HUDEP-2 (cell line): ENCODE measurements around the gene KRTAP15-1.

Experiments
- DNase-seq, 76 experiments: peaks; one replicate each; lab custom pipeline; 2025; ENCODE audit not compliant: unreplicated experiment in 76 of 76; lab: John Stamatoyannopoulos, UW

KRTAP15-1 gene, protein sequence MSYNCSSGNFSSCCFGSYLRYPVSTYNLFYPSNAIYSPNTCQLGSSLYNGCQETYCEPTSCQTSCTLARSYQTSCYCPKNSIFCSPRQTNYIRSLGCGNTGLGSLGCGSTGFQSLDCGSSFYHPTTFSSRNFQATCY

GRCh38 chr21:30439975-30440374, at the start of gene KRTAP15-1:
Gene KRTAP15-1, plus strand, starts transcription at chr21:30440275. Its CDS starts 53 bp downstream, at chr21:30440328.
- no peak for DNase-seq

DNA sequence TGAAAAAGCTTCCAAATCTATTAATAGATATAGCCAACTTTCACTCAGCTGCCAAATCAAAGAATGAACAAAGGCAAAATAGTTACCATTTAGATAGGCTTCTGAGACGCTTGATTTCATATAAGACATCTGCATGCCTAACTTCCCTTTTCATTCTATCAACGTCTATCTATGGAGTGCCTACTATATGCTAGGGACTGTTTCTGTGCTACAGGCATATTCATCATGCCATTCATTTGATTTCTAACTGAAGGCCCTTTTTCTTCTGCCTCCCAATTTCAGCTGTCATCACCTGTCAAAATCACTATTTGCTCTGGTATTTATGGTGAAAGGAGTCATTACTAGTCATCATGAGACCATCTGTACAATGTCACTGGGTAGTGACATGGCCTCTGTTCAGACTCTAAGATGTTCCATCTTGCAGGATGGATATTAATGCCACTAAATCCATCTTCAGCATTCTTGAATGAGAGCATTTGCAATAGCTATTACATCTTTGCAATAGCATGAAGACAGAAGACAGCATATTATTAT, 48.5 kb upstream of the KRTAP15-1 start:
- DNase-seq, result no peak

DNA sequence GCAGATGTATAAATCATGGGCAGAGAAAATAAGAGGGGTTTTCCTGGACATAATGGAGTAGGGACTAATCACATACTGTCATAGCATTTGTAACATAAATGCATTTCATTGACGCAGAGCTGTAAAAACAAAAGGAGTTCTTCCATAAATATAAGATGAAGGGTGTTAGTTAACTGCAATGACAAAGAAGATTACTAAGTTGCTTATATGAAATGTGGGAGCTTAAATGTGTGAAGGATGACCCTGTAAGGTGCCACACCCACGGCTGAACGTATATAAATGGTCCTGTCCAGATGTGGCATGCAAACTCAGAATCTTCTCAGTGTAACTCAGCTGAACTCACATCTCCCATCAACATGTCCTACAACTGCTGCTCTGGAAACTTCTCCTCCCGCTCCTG, 44.3 kb upstream of the KRTAP15-1 start, which contains the start of gene KRTAP13-1:
KRTAP13-1 (plus strand) TSS at position 301 of the 400 bp plus-strand sequence; CDS start at position 357, 56 bp downstream.
- DNase-seq, result no peak

- DNase-seq, result peak in 11 of 76 experiments; percentile 1 to 45 (median 11)
Measured at GRCh38 chr21:30408782-30409494, 31.1 kb upstream of the KRTAP15-1 start.

GRCh38 chr21:30415993-30416392, 24.1 kb upstream of the KRTAP15-1 start:
- no peak for DNase-seq

DNA sequence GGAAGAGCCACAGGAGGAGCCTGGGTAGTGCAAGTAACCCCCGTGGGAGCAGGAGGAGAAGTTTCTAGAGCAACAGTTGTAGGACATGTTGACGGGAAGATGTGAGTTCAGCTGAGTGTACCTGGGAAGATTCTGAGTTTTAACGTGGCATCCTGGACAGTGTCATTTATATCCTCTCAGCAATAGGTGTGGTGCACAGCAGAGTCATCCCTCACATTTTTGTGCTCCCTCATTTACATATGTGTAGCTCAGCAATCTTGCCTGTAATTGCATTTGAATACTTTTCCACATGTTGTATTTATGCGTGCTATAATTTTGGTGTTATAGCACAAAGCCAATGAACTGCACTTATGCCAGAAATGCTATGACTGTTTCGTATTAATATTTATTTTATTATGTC, 14.2 kb upstream of the KRTAP15-1 start, which contains the start of gene KRTAP13-3:
KRTAP13-3 (minus strand) TSS at position 101 of the 400 bp plus-strand sequence; CDS start at position 87, 14 bp downstream.
- DNase-seq, result no peak

DNA sequence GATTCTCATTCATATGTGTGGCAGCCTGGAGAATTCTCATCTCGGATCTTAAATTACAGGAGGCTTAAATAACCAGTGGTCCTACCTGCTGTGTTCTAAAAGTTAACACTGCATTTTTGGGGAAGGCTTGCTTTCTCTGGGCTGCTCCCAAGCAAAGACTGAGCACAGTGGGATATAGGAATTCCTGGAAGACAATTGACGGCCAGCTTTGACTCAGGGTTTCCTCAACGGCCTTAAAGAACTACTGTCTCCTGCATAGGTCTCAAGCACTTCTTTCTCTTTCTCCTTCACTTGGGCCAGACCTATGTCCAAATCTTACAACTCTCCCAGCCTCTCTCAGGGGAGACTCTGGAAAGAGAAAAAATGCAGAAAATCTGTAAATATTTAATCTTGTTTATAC, 13.3 kb upstream of the KRTAP15-1 start:
- no peak for DNase-seq

GRCh38 chr21:30430170-30430655, 9.9 kb upstream of the KRTAP15-1 start, which contains the start of gene KRTAP13-4:
Gene KRTAP13-4, plus strand, starts transcription at chr21:30430220. Its CDS starts 56 bp downstream, at chr21:30430276.
- no peak for DNase-seq

GRCh38 chr21:30434033-30434631, 5.9 kb upstream of the KRTAP15-1 start:
- peak in 8 of 76 experiments; percentile 3 to 46 (median 24) for DNase-seq

GRCh38 chr21:30437010-30437565, 3.0 kb upstream of the KRTAP15-1 start:
- DNase-seq, result no peak

GRCh38 chr21:30443226-30443625, 3.2 kb downstream of the KRTAP15-1 start:
- DNase-seq, result no peak

- no peak for DNase-seq
Measured at GRCh38 chr21:30444204-30444603, 4.1 kb downstream of the KRTAP15-1 start.

GRCh38 chr21:30447056-30447455, 7.0 kb downstream of the KRTAP15-1 start:
- DNase-seq, result no peak

GRCh38 chr21:30448514-30448913, 8.4 kb downstream of the KRTAP15-1 start:
- DNase-seq, result no peak

DNA sequence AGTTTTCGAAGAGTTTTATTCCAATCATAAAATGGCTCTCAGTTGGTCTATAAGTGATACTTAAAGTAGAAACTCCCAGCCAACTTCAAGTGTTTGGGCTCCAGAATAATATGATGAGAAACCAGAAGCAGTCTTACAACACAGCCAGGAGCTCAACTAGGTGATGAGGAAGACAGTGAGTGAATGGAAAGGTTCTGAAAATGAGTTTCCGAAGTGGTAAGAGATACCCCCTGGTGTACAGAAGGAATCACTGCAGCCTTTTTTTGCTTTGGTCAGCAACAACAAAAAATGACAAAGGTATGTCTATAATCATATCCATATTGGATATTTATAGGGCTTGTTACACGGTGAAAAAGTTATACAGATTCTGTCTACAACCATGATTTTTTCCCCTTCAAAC, 23.6 kb downstream of the KRTAP15-1 start:
- peak in 2 of 76 experiments; percentile 14 to 26 for DNase-seq

DNA sequence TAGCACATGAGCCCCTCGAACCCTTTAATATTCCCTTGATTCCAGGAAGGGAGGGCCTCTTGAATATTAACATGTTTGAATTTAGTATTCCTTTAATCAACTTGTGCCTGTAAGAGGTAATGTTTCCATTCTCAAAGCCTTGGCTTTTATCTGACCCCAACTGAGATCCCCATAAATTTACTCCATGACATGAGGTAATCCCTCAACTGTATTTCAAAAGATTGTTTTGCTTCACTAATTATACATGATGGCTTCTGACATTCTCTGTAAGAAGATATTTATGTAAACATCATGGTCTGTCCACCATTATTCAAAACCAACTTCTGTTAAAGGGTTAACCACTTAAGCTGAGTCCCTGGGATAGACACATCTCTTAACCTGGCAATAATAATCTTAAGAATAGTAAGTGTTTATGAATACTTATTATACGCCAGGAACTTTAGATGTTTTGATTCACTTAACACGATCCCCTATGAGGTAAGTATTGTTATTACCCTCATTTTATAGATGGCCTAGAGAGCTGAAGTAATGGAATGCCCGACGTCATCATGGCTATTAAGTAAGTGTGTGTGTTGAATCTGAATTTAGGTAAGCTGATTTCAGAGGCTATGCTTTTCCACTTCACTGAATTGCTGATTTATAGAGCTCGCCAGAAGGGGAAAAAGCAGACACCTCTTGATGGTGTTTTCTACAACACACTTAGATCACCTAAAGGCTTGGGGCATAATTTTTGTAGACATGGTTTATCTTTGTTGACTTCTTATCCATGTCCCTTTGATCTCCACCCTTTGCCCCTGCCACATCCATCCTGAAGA, 29.0 kb downstream of the KRTAP15-1 start:
- DNase-seq, result no peak

GRCh38 chr21:30478004-30478403, 37.9 kb downstream of the KRTAP15-1 start:
- no peak for DNase-seq

DNA sequence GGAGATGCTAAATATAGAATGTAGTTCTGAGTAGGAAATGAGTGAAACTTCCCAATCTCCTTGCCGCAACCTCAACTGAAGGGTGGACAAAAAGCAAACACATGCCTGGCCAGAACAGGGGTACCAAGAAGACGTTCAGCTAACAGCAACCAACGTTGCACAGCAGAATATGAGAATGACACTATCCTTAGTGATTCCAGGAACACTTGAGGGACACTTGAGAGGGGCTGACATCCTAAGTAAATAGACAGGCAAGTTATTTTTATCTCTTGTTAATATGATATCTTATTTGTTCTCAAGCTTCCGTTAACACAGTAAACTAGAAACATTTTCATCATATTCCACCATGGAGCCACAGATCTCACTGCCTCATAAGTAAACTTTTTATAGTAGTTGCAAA, 39.2 kb downstream of the KRTAP15-1 start:
- DNase-seq, result no peak

GRCh38 chr21:30480145-30480544, 40.1 kb downstream of the KRTAP15-1 start, which contains the start of gene KRTAP19-1:
Gene KRTAP19-1, minus strand, starts transcription at chr21:30480367. Its CDS starts 50 bp downstream, at chr21:30480317.
- no peak for DNase-seq

DNA sequence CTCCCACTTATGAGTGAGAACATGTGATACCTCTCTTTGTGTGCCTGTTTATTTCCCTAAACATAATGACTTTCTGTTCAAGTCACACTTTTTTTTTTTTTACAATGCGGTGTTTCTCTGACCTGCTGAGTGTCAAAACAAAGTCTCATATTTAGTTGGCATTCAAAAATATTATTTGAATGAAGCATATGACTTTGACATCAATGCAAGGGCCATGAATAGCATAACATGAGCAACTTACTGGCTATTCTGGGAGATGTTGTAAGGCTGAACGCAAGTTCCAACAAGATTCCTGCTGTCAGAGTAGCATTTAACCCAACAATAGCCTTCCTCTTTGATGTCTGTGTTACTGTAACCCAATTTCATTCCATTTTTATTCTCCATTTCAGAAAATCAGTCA, 42.1 kb downstream of the KRTAP15-1 start:
- no peak for DNase-seq
